Stimulated activated CD8-positive, alpha-beta memory T cell treated with anti-CD3 and anti-CD28 coated beads, Interleukin-7, amount 100 ng/mL, for 24 hours (primary cell): ENCODE data around the gene NAB1.
A peak's percentile ranks its signal among the peaks of the same experiment; 100 is the strongest.

ENCODE experiments used
- DNase-seq: peaks from one replicate; pipeline ENCODE4 v3.0.0-alpha.2; 2020; ENCODE audit warnings: low read depth

NAB1 gene

GRCh38 chr2:190716176-190716807 lies 67.4 kb downstream of the NAB1 start:
- no peak for DNase-seq

GRCh38 chr2:190717306-190717705 lies 68.4 kb downstream of the NAB1 start:
- DNase-seq: no peak

GRCh38 chr2:190717764-190718651 lies 69.1 kb downstream of the NAB1 start:
- no peak for DNase-seq

DNA sequence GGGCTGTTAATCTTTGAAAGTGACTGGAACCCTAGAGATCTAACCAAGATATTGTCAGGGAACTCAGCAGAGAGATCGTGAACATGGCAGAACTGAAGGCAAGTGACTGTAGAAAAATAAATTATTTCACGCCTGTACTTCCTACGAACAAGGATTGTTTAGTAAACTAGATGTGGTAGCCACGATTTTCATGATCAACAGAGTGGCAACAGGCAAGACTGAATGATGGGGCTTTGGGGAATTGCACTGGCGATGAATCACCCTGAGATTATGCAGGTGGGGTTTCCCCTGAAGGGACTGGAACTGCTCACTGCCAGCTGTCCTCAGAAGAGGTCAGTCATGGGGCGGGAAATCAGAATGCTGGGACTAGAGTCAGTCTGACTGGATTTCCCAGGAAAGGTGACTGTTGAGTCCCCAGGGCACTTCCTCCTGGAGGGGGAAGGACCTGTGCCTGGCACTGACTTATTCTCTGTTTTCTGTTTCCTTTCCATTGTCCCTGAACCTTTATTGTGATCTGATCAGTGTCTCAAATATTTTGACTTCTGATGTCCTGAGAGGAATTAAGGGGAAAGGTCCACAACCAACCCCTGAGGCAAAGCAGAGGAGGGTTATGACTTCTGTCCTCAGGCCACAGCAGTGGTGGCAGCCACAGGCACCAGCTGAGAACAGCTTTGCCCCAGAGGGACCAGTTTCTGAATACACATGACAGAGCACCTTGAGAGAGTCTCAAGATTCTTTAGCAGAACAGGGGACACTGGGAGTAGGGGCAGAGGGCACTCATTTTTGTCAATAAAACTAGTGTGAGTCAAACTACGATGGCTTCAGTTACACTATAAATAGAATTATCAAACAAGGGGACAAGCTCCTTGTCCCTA lies 70.0 kb downstream of the NAB1 start:
- peak; percentile 41 for DNase-seq

GRCh38 chr2:190720276-190720675 lies 71.4 kb downstream of the NAB1 start:
- no peak for DNase-seq

- no peak for DNase-seq
Observed at GRCh38 chr2:190720691-190721090, 71.8 kb downstream of the NAB1 start.

DNA sequence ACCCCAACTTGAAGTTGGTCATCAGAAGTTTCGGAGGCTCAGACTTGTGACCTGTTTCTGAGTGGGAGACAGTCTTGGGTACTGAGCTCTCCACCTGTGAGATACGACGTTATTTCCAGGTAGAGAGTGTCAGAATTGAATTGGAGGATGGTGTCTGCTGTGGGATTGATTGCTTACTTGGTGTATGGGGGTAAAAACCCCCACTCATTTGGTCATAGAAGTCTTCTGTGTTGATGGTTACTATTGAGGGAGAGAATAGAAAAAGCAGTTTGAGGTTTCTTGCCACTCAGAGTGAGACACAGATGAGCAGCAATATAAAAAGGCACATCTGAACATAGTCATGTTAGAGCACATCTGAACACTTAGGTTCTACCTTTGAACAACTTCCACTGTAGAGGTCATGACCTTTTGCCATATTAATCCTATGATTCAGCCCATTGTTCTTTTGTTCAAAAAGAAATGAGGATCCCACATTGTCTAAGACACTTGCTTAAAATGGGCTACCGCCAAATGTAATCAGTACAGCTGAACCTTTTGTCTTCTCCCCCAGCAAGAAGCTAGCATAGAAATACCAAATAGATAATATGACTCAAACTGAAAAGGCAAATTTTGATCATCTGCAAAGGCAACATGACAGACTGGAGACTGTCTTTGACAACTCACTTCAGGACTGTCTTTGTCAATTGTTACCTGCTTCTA lies 73.3 kb downstream of the NAB1 start:
- no peak for DNase-seq

DNA sequence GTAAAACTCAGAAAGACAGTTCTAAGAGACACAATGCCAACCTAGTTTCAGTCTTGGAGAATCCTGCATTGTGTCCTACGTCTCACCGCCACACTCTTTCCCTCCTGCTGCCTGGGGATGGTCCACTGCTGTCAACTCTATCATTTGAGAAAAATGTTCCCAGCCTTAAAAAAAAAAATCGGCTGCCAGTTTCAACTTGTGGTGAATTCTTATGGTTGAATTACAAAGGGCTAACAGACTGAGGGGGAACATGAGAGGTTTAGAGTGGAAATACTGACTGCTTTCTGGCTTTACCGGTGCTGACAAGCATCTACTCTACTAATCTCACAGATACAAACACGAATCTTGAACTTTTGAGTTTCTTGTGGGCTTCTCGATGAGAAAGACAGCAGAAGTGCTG lies 74.0 kb downstream of the NAB1 start:
- DNase-seq: no peak

DNA sequence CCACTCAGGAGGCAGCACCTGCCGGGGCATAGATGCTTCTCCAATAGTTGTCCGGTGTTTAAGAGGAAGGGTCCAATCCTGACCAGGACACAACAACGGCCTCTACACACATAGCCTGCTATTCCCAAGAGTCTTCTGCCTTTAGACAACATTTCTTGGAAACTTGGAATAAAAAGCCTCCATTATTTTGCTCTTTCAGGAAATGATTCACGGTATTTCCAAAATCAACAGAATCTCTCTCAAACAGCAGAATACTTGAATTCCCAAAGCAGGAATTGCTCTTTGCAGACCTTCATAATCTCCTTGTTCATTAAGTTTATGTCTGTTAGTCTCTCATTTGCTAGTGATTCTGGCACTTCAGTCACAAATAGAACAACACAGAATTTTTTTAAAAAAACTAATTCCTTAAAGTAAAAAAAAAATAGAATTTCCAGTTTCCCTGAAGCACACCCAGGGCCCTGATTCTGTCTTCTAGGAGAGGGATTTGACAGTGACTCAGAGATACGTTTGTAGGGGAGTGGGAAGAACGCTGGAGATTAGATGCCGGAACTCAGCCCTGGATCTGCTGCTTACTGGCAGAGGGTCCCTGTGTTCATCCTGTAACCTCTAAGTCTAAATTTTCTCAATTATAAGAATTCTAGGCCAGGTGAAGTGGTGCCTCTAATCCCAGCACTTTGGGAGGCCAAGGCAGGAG lies 74.7 kb downstream of the NAB1 start:
- DNase-seq: no peak

DNA sequence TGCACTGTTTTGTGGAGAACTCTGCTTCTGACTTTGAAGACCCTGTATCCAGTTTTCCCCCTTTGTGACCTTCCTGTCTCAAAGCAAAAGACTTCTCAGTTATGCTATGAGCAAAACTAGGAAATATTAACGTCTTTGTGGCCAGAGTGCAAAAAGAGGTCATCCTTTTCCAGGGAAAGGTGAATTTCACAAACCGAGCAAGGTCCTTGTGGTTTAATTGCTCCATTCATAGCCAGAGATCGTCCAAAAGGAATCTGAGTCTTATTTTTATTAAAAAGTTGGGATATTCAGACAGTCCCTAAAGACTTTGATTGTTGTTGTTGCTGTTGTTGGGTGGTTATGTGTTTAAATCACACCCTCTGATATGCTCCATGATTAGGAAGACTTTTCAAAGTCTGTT lies 77.4 kb downstream of the NAB1 start:
- DNase-seq: no peak

DNA sequence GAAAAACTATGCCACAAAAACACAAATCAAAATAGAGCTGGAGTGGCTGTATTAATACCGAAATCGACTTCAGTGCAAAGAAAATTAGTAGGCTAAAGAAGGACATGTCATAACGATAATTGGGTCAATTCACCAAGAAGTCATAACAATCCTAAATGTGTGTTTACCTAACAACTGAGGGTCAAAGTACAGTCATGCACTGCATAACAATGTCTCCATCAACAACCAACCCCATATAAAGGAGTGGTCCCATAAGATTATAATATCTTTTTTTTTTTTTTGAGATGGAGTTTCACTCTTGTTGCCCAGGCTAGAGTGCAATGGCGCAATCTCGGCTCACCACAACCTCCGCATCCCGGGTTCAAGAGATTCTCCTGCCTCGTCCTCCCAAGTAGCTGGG lies 87.5 kb downstream of the NAB1 start:
- no peak for DNase-seq

GRCh38 chr2:190740449-190740848 lies 91.6 kb downstream of the NAB1 start:
- DNase-seq: no peak
